Measurements from ENCODE around the gene RAB3A. TPM values are rescaled to one million over a fixed set of nuclear protein-coding genes. Genes with fewer than 3 reads are reported as not detected.

Gene RAB3A
- total RNA-seq, 1 donor from 2014 or later, result 3.2 TPM

DNA sequence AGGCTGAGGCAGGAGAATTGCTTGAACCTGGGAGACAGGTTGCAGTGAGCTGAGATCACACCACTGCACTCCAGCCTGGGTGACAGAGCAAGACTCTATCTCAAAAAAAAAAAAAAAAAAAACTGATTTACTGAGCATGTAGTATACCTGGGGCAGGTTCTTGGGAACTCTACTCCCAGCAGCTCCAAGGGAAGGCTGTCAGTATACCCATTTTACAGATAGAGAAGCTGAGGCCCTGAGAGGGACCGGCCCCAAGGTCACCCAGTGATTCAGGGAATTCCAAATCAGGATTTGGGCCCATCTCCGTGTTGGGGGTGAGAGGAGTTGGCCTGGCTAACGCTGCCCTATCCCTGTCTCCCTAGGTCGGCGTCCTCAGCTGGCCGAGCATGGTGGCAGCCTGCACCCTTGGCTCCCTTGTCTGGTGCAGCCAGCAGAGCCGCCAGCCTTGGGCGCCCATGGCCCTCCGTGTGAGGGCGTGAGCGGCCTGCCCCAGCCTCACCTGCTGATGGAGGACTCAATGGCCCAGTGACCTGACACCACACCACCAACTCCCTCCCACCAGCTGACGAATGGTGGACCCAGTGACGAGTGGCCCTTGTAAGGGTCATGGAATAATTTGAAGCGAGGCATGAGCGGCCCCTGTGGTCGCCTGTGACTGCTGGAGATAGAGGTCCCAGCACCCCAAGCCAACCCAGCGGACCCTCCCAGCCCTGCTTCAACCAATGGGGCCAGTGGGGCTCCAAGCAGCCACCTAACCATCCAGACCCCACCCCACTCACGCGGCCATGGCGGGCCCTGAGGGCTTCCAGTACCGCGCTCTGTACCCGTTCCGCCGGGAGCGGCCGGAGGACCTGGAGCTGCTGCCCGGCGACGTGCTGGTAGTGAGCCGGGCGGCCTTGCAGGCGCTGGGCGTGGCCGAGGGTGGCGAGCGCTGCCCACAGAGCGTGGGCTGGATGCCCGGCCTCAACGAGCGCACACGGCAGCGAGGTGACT, 48.5 kb downstream of the RAB3A start:
- DNase-seq (ENCODE audit: extremely low spot score, unreplicated experiment), result no peak
- Mint-ChIP-seq H3K4me3 (ENCODE audit: unreplicated experiment) (no peak overlapping the region), H3K27me3 (ENCODE audit: unreplicated experiment) (no peaks in the 10 kb centered on the region), H3K4me1 (ENCODE audit: unreplicated experiment) (peaks cover 52% of the 10 kb centered on the region), H3K9me3 (ENCODE audit: unreplicated experiment) (no peaks in the 10 kb centered on the region), H3K36me3 (ENCODE audit: unreplicated experiment) (no peaks in the 10 kb centered on the region), H3K27ac (ENCODE audit: unreplicated experiment) (no peak overlapping the region)
- TF ChIP-seq, protein P1, sequence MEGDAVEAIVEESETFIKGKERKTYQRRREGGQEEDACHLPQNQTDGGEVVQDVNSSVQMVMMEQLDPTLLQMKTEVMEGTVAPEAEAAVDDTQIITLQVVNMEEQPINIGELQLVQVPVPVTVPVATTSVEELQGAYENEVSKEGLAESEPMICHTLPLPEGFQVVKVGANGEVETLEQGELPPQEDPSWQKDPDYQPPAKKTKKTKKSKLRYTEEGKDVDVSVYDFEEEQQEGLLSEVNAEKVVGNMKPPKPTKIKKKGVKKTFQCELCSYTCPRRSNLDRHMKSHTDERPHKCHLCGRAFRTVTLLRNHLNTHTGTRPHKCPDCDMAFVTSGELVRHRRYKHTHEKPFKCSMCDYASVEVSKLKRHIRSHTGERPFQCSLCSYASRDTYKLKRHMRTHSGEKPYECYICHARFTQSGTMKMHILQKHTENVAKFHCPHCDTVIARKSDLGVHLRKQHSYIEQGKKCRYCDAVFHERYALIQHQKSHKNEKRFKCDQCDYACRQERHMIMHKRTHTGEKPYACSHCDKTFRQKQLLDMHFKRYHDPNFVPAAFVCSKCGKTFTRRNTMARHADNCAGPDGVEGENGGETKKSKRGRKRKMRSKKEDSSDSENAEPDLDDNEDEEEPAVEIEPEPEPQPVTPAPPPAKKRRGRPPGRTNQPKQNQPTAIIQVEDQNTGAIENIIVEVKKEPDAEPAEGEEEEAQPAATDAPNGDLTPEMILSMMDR (IDR thresholded peaks at IDR 0.05), result no peak

DNA sequence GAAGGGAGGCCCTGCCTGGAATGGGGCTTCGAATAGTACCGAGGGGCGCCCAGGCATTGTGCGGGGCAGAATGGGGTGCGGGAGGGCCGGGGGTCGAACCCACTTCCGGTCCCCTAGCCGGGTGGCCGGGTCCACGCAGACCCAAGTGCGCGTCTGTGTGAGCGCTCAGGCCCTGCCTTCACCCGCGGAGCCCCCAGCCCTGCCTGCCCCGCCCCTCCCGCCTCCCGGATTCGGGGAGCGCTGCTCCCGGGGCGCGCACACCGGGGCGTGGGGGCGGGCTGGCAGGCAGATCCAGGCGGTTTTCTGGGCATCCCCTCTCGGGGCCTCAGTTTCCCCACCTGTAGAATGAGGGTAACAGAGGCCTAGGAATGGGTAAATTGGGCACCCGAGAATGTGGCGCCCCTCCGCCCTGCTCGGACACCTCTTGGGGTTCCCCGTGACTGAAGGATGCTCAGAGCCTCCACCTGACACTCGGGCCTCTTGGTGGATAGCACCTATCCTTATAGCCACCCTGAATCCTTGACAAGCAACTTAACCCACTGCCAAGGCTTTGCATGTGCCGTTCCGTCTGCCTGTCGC, 50.2 kb downstream of the RAB3A start:
- Mint-ChIP-seq H3K27ac (ENCODE audit: unreplicated experiment) (peak overlapping the region; percentile 87), H3K36me3 (ENCODE audit: unreplicated experiment) (no peaks in the 10 kb centered on the region)
- DNase-seq (ENCODE audit: extremely low spot score, unreplicated experiment), result no peak

DNA sequence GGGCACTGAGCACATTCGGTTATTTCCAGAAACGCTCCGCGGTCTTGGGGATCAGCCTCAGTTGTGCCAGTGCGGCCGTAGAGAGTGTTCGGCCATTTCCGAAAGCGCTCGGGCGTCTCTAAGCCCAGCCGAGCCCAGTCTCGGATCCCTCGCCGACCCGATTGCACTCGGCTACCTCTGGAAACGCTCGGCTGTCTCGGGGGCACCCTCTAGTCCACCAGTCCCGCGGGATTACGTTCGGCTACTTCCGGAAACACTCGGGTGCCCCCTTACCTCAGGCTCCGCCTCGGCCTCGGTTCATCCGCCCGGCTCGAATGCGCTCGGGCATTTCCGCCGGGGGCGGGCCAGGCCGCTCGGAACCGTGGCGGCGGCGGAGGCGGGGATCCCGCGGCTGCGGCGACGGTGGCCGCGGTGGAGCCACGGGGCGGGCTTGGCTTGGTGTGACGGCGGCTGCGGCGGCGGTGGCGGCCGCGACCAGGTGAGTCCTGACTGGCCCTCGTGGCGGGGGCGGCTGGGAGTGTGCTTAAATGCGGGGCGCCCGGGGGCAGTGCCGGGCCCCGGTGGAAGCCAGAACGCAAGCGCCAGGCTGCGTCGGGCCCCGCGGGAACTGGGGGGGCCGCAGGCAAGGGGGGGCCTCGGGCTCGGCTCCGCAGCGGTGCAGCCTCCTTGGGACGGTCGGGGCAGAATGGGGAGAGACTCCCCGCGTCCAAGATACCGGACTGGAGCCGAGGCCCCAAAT, 50.9 kb downstream of the RAB3A start, which contains the start of gene PIK3R2:
PIK3R2 (plus strand) TSS at position 347 of the 739 bp plus-strand sequence. CDS start 2,717 bp downstream, outside the sequence.
- peaks cover 41% of the 10 kb centered on the region for H3K4me1 Mint-ChIP-seq (ENCODE audit: unreplicated experiment)
- peak within 1 kb of the TSS; percentile 87 for H3K4me3 Mint-ChIP-seq (ENCODE audit: unreplicated experiment)
- no peaks in the 10 kb centered on the region for H3K9me3 Mint-ChIP-seq (ENCODE audit: unreplicated experiment)
- no peaks in the 10 kb centered on the region for H3K27me3 Mint-ChIP-seq (ENCODE audit: unreplicated experiment)
- TF ChIP-seq, protein P1 (IDR thresholded peaks at IDR 0.05), result no peak
- DNase-seq (ENCODE audit: extremely low spot score, unreplicated experiment), result peak; percentile 100
- H3K27ac Mint-ChIP-seq (ENCODE audit: unreplicated experiment), result peak within 1 kb of the TSS; percentile 95
- no peaks in the 10 kb centered on the region for H3K36me3 Mint-ChIP-seq (ENCODE audit: unreplicated experiment)

More for the DNA sequence above, 50.2 kb downstream of the RAB3A start:
- peaks cover 42% of the 10 kb centered on the region for H3K4me1 Mint-ChIP-seq (ENCODE audit: unreplicated experiment)
- H3K4me3 Mint-ChIP-seq (ENCODE audit: unreplicated experiment), result peak overlapping the region; percentile 87
- H3K9me3 Mint-ChIP-seq (ENCODE audit: unreplicated experiment), result no peaks in the 10 kb centered on the region
- H3K27me3 Mint-ChIP-seq (ENCODE audit: unreplicated experiment), result no peaks in the 10 kb centered on the region
- TF ChIP-seq, protein P1 (IDR thresholded peaks at IDR 0.05), result no peak

DNA sequence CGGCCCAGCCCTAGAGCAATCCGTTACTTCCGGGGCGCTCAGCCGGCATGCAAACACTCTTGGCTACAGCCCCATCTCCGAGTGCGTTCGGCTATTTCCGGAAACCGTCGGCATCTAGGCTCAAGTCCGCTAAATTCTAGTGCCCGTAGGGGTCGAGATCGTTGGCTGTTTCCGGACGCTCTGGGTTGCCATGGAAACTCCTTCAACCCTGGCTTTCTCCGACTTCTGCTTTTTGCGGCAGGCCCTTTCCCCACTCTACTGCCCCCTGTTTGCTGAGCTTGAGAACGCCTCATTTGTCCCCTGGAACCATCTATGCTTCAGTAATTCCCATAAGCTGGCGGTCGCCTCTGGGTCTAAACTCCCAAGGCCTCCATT, 51.4 kb downstream of the RAB3A start:
- peak; percentile 98 for DNase-seq (ENCODE audit: extremely low spot score, unreplicated experiment)
- TF ChIP-seq, protein P1 (IDR thresholded peaks at IDR 0.05), result peak; percentile 83
- H3K4me1 Mint-ChIP-seq (ENCODE audit: unreplicated experiment), result peaks cover 36% of the 10 kb centered on the region
- no peaks in the 10 kb centered on the region for H3K27me3 Mint-ChIP-seq (ENCODE audit: unreplicated experiment)
- H3K9me3 Mint-ChIP-seq (ENCODE audit: unreplicated experiment), result no peaks in the 10 kb centered on the region
- H3K4me3 Mint-ChIP-seq (ENCODE audit: unreplicated experiment), result peak overlapping the region; percentile 87
- H3K36me3 Mint-ChIP-seq (ENCODE audit: unreplicated experiment), result no peaks in the 10 kb centered on the region
- peak overlapping the region; percentile 95 for H3K27ac Mint-ChIP-seq (ENCODE audit: unreplicated experiment)

Measured in osteocyte (in vitro differentiated cells).